H1 (cell line): ENCODE results near the gene TTI1. TPM values are rescaled to one million over a fixed set of nuclear protein-coding genes. Genes with fewer than 3 reads are reported as not detected.

Source experiments
- CTCF ChIA-PET: fragments of 300-600 bp; sonication (Branson Sonifier 250); formaldehyde crosslinking; loops from one replicate; lab custom pipeline; 2021; ENCODE audit not compliant: partially characterized antibody; lab: Charles Lee
- POLR2A ChIA-PET: fragments of 300-600 bp; sonication (Branson Sonifier 250); formaldehyde crosslinking; loops from one replicate; lab custom pipeline; 2021; ENCODE audit warnings: inconsistent platforms; ENCODE audit not compliant: partially characterized antibody; lab: Charles Lee
- DNase-seq, 2 experiments: peaks; one replicate each; pipeline versions ENCODE4 v3.0.0 to v3.0.0-alpha.2; 2010 to 2022; ENCODE audit warnings: low spot score in 2 of 2, low read depth in 1 of 2, mixed read lengths in 1 of 2
- FAIRE-seq: peaks from 2 replicates; lab custom pipeline; 2011; peaks lifted over from hg19 to GRCh38; lab: Jason Lieb, UNC
- H2AFZ ChIP-seq: 2 replicates; pipeline ENCODE4 v1.8.1; 2012; ENCODE audit warnings: low read length, inconsistent platforms
- H2AK5ac ChIP-seq: 2 replicates; pipeline ENCODE4 v1.6.1; 2013; ENCODE audit warnings: low read depth, low read length
- H2BK120ac ChIP-seq: replicated peaks from 2 replicates; pipeline ENCODE3; 2013; ENCODE audit warnings: low read depth, low read length, inconsistent platforms
- H2BK12ac ChIP-seq: 2 replicates; pipeline ENCODE4 v1.6.1; 2013; ENCODE audit warnings: low read depth, low read length
- H2BK15ac ChIP-seq: 2 replicates; pipeline ENCODE4 v1.6.1; 2013; ENCODE audit warnings: low read length
- H2BK20ac ChIP-seq: 2 replicates; pipeline ENCODE4 v1.6.1; 2013; ENCODE audit warnings: low read length
- H2BK5ac ChIP-seq: 2 replicates; pipeline ENCODE4 v1.6.1; 2013; ENCODE audit warnings: low read depth, low read length
- H3K14ac ChIP-seq: 2 replicates; pipeline ENCODE4 v1.6.1; 2013; ENCODE audit warnings: inconsistent platforms; ENCODE audit not compliant: insufficient read length
- H3K18ac ChIP-seq: 2 replicates; pipeline ENCODE4 v1.6.1; 2013; ENCODE audit warnings: low read length; ENCODE audit errors: extremely low read depth
- H3K23ac ChIP-seq: 2 replicates; pipeline ENCODE4 v1.6.1; 2013; ENCODE audit warnings: inconsistent platforms; ENCODE audit not compliant: insufficient read length
- H3K23me2 ChIP-seq: 2 replicates; pipeline ENCODE4 v1.6.1; 2013; ENCODE audit warnings: low read depth, low read length
- H3K27ac ChIP-seq: 2 replicates; pipeline ENCODE4 v1.6.1; 2011; ENCODE audit warnings: low read depth, low read length, inconsistent platforms
- H3K27me3 ChIP-seq, 4 experiments: replicated peaks in 1 of 4; 1 replicate in 1 of 4; 2 replicates in 3 of 4; pipeline versions ENCODE4 v1.6.1 to v1.8.1; 2011 to 2013; ENCODE audit warnings: low read length in 3 of 4, mild to moderate bottlenecking in 3 of 4, inconsistent platforms in 2 of 4, mixed read lengths in 2 of 4, moderate library complexity in 1 of 4; ENCODE audit not compliant: control insufficient read depth in 3 of 4, insufficient read depth in 3 of 4; ENCODE audit errors: extremely low read depth in 1 of 4
- H3K36me3 ChIP-seq, 4 experiments: 2 replicates each; pipeline versions ENCODE4 v1.6.1 to v1.8.1; 2011 to 2013; ENCODE audit warnings: mild to moderate bottlenecking in 4 of 4, low read length in 3 of 4, moderate library complexity in 2 of 4, control low read depth in 1 of 4, inconsistent platforms in 1 of 4; ENCODE audit not compliant: insufficient read depth in 4 of 4, control insufficient read depth in 2 of 4
- H3K4ac ChIP-seq: replicated peaks from 2 replicates; pipeline ENCODE3; 2013; ENCODE audit warnings: low read length, low read depth, mixed read lengths, inconsistent platforms; ENCODE audit not compliant: insufficient read length
- H3K4me1 ChIP-seq, 4 experiments: replicated peaks in 1 of 4; 1 replicate in 1 of 4; 2 replicates in 3 of 4; pipeline versions ENCODE4 v1.6.1 to v1.8.1; 2011 to 2013; ENCODE audit warnings: low read length in 3 of 4, inconsistent platforms in 2 of 4, mixed read lengths in 1 of 4; ENCODE audit not compliant: insufficient read depth in 4 of 4, control insufficient read depth in 3 of 4
- H3K4me2 ChIP-seq, 2 experiments: 2 replicates each; pipeline versions ENCODE4 v1.6.1 to v1.8.1; 2011 to 2013; ENCODE audit warnings: low read depth in 2 of 2, low read length in 2 of 2, control low read depth in 1 of 2, inconsistent platforms in 1 of 2, mild to moderate bottlenecking in 1 of 2; ENCODE audit not compliant: insufficient read depth in 1 of 2
- H3K4me3 ChIP-seq, 4 experiments: fragments of 200-600, 300-600 bp in 1 of 4; sonication (generic), shearing (Covaris generic), sonication (Bioruptor Twin) in 1 of 4; 2 replicates each; pipeline versions ENCODE4 v1.5.1 to v1.8.1; 2011 to 2016; ENCODE audit warnings: low read length in 4 of 4, low read depth in 3 of 4, control low read depth in 2 of 4, inconsistent platforms in 2 of 4, mild to moderate bottlenecking in 2 of 4, mixed read lengths in 1 of 4, moderate library complexity in 1 of 4; ENCODE audit not compliant: insufficient read depth in 2 of 4; ENCODE audit errors: extremely low read depth in 1 of 4
- H3K56ac ChIP-seq: replicated peaks from 2 replicates; pipeline ENCODE3; 2013; ENCODE audit warnings: low read depth, mild to moderate bottlenecking, mixed read lengths, low read length, inconsistent platforms; ENCODE audit not compliant: insufficient read length
- H3K79me1 ChIP-seq: 2 replicates; pipeline ENCODE4 v1.6.1; 2013; ENCODE audit warnings: low read depth, low read length, control low read depth
- H3K79me2 ChIP-seq, 2 experiments: 2 replicates each; pipeline versions ENCODE4 v1.6.1 to v1.8.1; 2012 to 2013; ENCODE audit warnings: low read length in 2 of 2, mild to moderate bottlenecking in 2 of 2, inconsistent platforms in 1 of 2; ENCODE audit not compliant: insufficient read depth in 2 of 2, control insufficient read depth in 1 of 2
- H3K9ac ChIP-seq, 4 experiments: replicated peaks in 1 of 4; 1 replicate in 1 of 4; 2 replicates in 3 of 4; pipeline versions ENCODE4 v1.6.1 to v1.8.1; 2011 to 2013; ENCODE audit warnings: low read depth in 3 of 4, low read length in 3 of 4, control low read depth in 2 of 4, mild to moderate bottlenecking in 2 of 4, moderate library complexity in 2 of 4, inconsistent platforms in 1 of 4; ENCODE audit errors: extremely low read depth in 1 of 4
- H3K9me3 ChIP-seq, 2 experiments: 2 replicates each; pipeline versions ENCODE4 v1.6.1 to v1.8.1; 2012 to 2013; ENCODE audit warnings: mild to moderate bottlenecking in 2 of 2, moderate library complexity in 2 of 2, control low read depth in 1 of 2, inconsistent platforms in 1 of 2, low read depth in 1 of 2, low read length in 1 of 2, mixed read lengths in 1 of 2; ENCODE audit not compliant: insufficient read depth in 2 of 2
- H4K20me1 ChIP-seq, 2 experiments: replicated peaks in 1 of 2; 2 replicates each; pipeline versions ENCODE3 to v1.8.1; 2011 to 2013; ENCODE audit warnings: inconsistent platforms in 2 of 2, low read length in 2 of 2, mild to moderate bottlenecking in 1 of 2; ENCODE audit not compliant: insufficient read depth in 2 of 2, control insufficient read depth in 1 of 2
- H4K5ac ChIP-seq: 2 replicates; pipeline ENCODE4 v1.6.1; 2013; ENCODE audit warnings: low read length, low read depth, mixed read lengths, inconsistent platforms; ENCODE audit not compliant: insufficient read length
- H4K8ac ChIP-seq: 2 replicates; pipeline ENCODE4 v1.8.0; 2013; ENCODE audit warnings: mild to moderate bottlenecking, moderate library complexity, low read length, inconsistent platforms; ENCODE audit not compliant: insufficient read depth; ENCODE audit errors: extremely low read depth
- H4K91ac ChIP-seq: replicated peaks from 2 replicates; pipeline ENCODE3; 2013; ENCODE audit warnings: low read length, mixed read lengths, inconsistent platforms; ENCODE audit not compliant: insufficient read length
- CTCF ChIP-seq, 3 experiments: IDR thresholded peaks; 1 replicate in 2 of 3; 2 replicates in 1 of 3; pipeline versions ENCODE4 v1.5.1 to v1.6.1; 2011; ENCODE audit warnings: low read length in 3 of 3, mild to moderate bottlenecking in 3 of 3, inconsistent platforms in 2 of 3, low read depth in 1 of 3, moderate library complexity in 1 of 3; ENCODE audit not compliant: insufficient read depth in 1 of 3; ENCODE audit errors: control extremely low read depth in 1 of 3
- EZH2 ChIP-seq: fragments of 200-600 bp; sonication (generic); IDR thresholded peaks from 2 replicates; pipeline ENCODE4 v1.7.1; 2012; ENCODE audit warnings: low read depth, mild to moderate bottlenecking, moderate library complexity, low read length, inconsistent platforms; ENCODE audit not compliant: severe bottlenecking
- GABPA ChIP-seq: IDR thresholded peaks from 2 replicates; pipeline ENCODE4 v1.6.1; 2011; ENCODE audit warnings: mild to moderate bottlenecking, low read length, moderate library complexity, borderline replicate concordance; ENCODE audit not compliant: insufficient read depth
- JUN ChIP-seq: IDR thresholded peaks from 2 replicates; pipeline ENCODE4 v1.6.1; 2011; ENCODE audit warnings: low read depth, mild to moderate bottlenecking, improper control_type of control experiment, low read length
- KDM5A ChIP-seq: fragments of 200-600 bp; IDR thresholded peaks from 2 replicates; pipeline ENCODE4 v1.7.1; 2012; ENCODE audit warnings: mild to moderate bottlenecking, low read length, inconsistent platforms, mixed read lengths
- MAFK ChIP-seq: IDR thresholded peaks from 2 replicates; pipeline ENCODE4 v1.6.1; 2012; ENCODE audit warnings: low read depth, mild to moderate bottlenecking, improper control_type of control experiment, low read length
- NRF1 ChIP-seq: IDR thresholded peaks from 2 replicates; pipeline ENCODE4 v1.6.1; 2011; ENCODE audit warnings: mild to moderate bottlenecking, low read depth, low read length, improper control_type of control experiment
- POLR2A ChIP-seq, 2 experiments: IDR thresholded peaks; 1 replicate in 1 of 2; 2 replicates in 1 of 2; pipeline ENCODE4 v1.6.1; 2011; ENCODE audit warnings: low read depth in 2 of 2, low read length in 2 of 2, mild to moderate bottlenecking in 2 of 2; ENCODE audit errors: control extremely low read depth in 1 of 2
- POU5F1 ChIP-seq: IDR thresholded peaks from 2 replicates; pipeline ENCODE4 v1.6.1; 2011; ENCODE audit warnings: low read depth, mild to moderate bottlenecking, low read length, moderate library complexity
- RXRA ChIP-seq: IDR thresholded peaks from 2 replicates; pipeline ENCODE4 v1.6.1; 2011; ENCODE audit warnings: low read depth, mild to moderate bottlenecking, low read length, moderate library complexity; ENCODE audit not compliant: insufficient read depth
- SIX5 ChIP-seq: IDR thresholded peaks from 2 replicates; pipeline ENCODE4 v1.6.1; 2011; ENCODE audit warnings: mild to moderate bottlenecking, low read depth, low read length
- SUZ12 ChIP-seq: fragments of 200-600 bp; sonication (generic); IDR thresholded peaks from 2 replicates; pipeline ENCODE4 v1.6.1; 2012; ENCODE audit warnings: mild to moderate bottlenecking, inconsistent platforms, low read length, moderate library complexity, mixed read lengths
- TCF12 ChIP-seq: IDR thresholded peaks from 2 replicates; pipeline ENCODE4 v1.6.1; 2011; ENCODE audit warnings: low read depth, mild to moderate bottlenecking, low read length
- WGBS, 2 experiments: shearing (Covaris generic) in 1 of 2; methylation state at CpG; one replicate each; pipeline versions ENCODE4 v1.1.6 to v1.1.7; 2013 to 2015; ENCODE audit warnings: low lambda C conversion rate in 2 of 2, mixed read lengths in 2 of 2, inconsistent platforms in 1 of 2, low coverage in 1 of 2, missing lambda C conversion rate in 1 of 2; ENCODE audit not compliant: insufficient replicate concordance in 2 of 2, insufficient coverage in 1 of 2, insufficient read length in 1 of 2; ENCODE audit errors: extremely low coverage in 1 of 2, missing lambda C conversion rate in 1 of 2; 5-methylcytosine and 5-hydroxymethylcytosine counted together
- polyA plus RNA-seq, 7 experiments: library from polyadenylated mRNA; depleted of rRNA in 3 of 7; stranded (reverse) in 5 of 7; unstranded in 2 of 7; fragments of >200 nt in 5 of 7; fragments of 200-250 nt in 2 of 7; gene quantifications; 1 replicate in 5 of 7; 2 replicates in 1 of 7; 4 replicates in 1 of 7; pipeline versions ENCODE4 v1.2.1 to v1.2.3, GENCODE V29; 2011 to 2013; ENCODE audit warnings: missing spikeins in 2 of 7, mixed read lengths in 2 of 7
- total RNA-seq: library from RNA; stranded (reverse); fragmentation: NEBNext Ultra II Directional; extraction: Animal tissue kit (Norgen Biotek cat#: 25700); gene quantifications from 2 replicates; pipeline ENCODE4 v1.2.1, GENCODE V29; 2021

The TTI1 gene
- total and polyA plus RNA-seq, 2 of the 8 experiments (the other 6 are each of a cell fraction or from before 2014, with no cell fraction given), result 34.1 to 47.0 TPM

DNA sequence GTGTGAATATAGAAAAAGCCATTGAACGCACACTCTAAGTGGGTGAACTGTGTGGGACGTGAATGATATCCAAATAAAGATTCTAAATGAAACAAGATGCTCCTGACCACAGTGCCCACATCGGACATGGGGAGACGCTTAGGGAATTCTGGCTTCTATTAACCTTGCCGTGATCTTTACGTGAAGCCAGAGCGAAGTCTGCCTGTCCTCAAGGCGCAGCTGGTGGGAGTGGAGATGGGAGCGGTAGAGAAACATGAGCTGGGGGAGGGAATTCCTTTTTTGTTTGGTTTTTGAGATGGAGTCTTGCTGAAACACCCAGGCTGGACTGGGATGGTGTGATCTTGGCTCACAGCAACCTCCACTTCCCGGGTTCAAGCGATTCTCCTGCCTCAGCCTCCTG is 84.3 kb downstream of the TTI1 start:
- DNase-seq (peak in 1 of 2 experiments; percentile 7), FAIRE-seq (no peak)
- CTCF ChIA-PET, result no interaction called here
- TF ChIP-seq POLR2A (IDR thresholded peaks at IDR 0.05; ENCODE audit: control extremely low read depth in 1 of 2, low read depth in 2 of 2, low read length in 2 of 2) (no peak), RXRA (no peak), TCF12 (no peak), GABPA (no peak), EZH2 (no peak), SUZ12 (no peak), CTCF (IDR thresholded peaks at IDR 0.05; ENCODE audit: control extremely low read depth in 1 of 3, insufficient read depth in 1 of 3, low read depth in 1 of 3, low read length in 3 of 3) (no peak), SIX5 (no peak), JUN (no peak), POU5F1 (no peak), KDM5A (no peak), MAFK (no peak), NRF1 (no peak)

More for the DNA sequence above, 84.3 kb downstream of the TTI1 start:
- no peak overlapping the region for H3K9ac ChIP-seq
- H3K4me2 ChIP-seq, result no peak overlapping the region
- WGBS, 2 experiments, result 87% methylated on average over 11 of the region's 11 CpGs; no CpG with 5 or more reads in 1 of the 2 experiments
- H3K14ac ChIP-seq, result no peak overlapping the region
- H2AK5ac ChIP-seq, result no peak overlapping the region
- H3K4me1 ChIP-seq, result no peaks in the 10 kb centered on the region
- H3K79me2 ChIP-seq, result no peaks in the 10 kb centered on the region
- H2BK20ac ChIP-seq, result no peak overlapping the region
- H2AFZ ChIP-seq, result no peak overlapping the region
- H2BK120ac ChIP-seq, result no peak overlapping the region
- H3K56ac ChIP-seq, result no peak overlapping the region
- H3K27ac ChIP-seq, result no peak overlapping the region
- no peak overlapping the region for H4K8ac ChIP-seq
- no peak overlapping the region for H4K5ac ChIP-seq
- H4K20me1 ChIP-seq, result no peaks in the 10 kb centered on the region
- H2BK15ac ChIP-seq, result no peak overlapping the region
- no peaks in the 10 kb centered on the region for H3K79me1 ChIP-seq
- H3K4me3 ChIP-seq, result no peak overlapping the region
- no peak overlapping the region for H3K4ac ChIP-seq
- no peak overlapping the region for H2BK12ac ChIP-seq
- no peak overlapping the region for H4K91ac ChIP-seq
- H3K36me3 ChIP-seq, result no peaks in the 10 kb centered on the region
- H3K27me3 ChIP-seq, result no peaks in the 10 kb centered on the region
- H3K9me3 ChIP-seq, result no peaks in the 10 kb centered on the region
- H3K18ac ChIP-seq, result no peak overlapping the region
- POLR2A ChIA-PET, result interaction anchor here (0.6 kb wide), 1 partner anchor 1260 kb away, joined by 3 read pairs; no protein-coding TSS in a partner anchor
- no peaks in the 10 kb centered on the region; the same call in 1 of the 2 replicates for H3K23me2 ChIP-seq
- no peak overlapping the region for H2BK5ac ChIP-seq
- no peak overlapping the region for H3K23ac ChIP-seq
